Neural progenitor cell (in vitro differentiated cells): ENCODE data around the gene SPATA12.

ENCODE experiments used
- CTCF ChIP-seq: fragments of 200-600 bp; sonication (generic); IDR thresholded peaks from 2 replicates; pipeline ENCODE4 v1.5.1; 2017; ENCODE audit warnings: antibody characterized with exemption, mild to moderate bottlenecking
- EZH2phosphoT487 ChIP-seq: fragments of 200-600 bp; sonication (generic); IDR thresholded peaks from 2 replicates; pipeline ENCODE4 v1.6.1; 2017; ENCODE audit warnings: antibody characterized with exemption

GRCh38 chr3:57059411-57059810, 1.1 kb upstream of the SPATA12 start:
- TF ChIP-seq EZH2phosphoT487, result no peak
- TF ChIP-seq CTCF, result no peak
